Measurements from ENCODE around the gene SLC22A1. TPM values are rescaled to one million over a fixed set of nuclear protein-coding genes. Genes with fewer than 3 reads are reported as not detected.
A peak's percentile ranks its signal among the peaks of the same experiment; 100 is the strongest.

SLC22A1 gene
- polyA plus RNA-seq, 2 of the 4 experiments (the other 2 are of a cell fraction): 2.1 TPM

DNA sequence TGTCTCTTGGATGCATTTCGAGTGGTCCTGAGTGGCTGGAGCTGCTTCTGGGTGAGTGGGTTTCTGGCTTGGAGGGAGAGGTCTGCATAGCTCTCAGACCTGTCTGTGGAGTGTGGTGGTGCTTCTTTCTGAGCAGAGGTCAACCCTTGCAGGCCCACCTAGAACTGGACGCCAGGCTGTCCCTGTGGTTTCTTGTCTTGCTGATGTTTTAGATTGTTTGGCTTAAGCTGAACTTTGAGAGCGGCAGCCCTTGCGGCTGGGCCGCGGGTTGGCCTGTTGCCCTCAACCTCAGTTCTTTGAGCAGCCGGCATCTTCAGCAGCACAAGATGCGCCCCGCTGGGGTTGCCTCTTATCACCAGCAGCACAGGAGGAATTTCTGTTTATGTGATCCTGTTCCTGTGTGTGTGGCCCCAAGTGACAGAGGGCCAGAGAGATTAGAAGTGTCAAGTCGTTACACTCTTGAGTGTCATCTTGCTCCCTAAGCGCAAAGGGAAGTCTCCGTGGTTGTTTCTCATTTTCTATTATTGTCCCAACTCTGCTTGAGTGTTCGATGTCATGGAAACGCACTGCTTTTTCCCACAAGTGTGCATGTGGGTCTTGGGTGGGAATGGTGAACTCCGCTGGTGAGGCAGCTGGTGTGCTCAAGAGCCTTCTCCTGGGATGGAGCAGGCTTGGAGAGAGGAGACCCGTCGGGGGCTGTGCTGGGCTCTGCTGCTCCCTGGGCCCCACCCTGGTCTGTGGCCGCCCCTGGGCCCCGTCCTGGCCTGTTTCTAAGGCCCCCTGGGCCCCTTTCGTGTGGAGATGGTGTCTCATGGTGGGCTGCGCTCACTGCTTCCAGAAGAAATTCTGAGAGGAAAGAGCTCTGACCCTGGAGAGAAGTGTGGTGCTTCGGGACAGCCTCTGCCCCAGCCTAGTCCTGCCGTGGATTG, 20.1 kb upstream of the SLC22A1 start:
- H3K9me3 ChIP-seq: no peaks in the 10 kb centered on the region
- no peak for TF ChIP-seq RNF2 (IDR thresholded peaks at IDR 0.05; ENCODE audit: borderline replicate concordance, low read depth)
- TF ChIP-seq, protein P1, sequence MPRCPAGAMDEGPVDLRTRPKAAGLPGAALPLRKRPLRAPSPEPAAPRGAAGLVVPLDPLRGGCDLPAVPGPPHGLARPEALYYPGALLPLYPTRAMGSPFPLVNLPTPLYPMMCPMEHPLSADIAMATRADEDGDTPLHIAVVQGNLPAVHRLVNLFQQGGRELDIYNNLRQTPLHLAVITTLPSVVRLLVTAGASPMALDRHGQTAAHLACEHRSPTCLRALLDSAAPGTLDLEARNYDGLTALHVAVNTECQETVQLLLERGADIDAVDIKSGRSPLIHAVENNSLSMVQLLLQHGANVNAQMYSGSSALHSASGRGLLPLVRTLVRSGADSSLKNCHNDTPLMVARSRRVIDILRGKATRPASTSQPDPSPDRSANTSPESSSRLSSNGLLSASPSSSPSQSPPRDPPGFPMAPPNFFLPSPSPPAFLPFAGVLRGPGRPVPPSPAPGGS (IDR thresholded peaks at IDR 0.05): no peak
- no peak for TF ChIP-seq CHD2 (IDR thresholded peaks at IDR 0.05; ENCODE audit: low read length, partially characterized antibody)
- TF ChIP-seq PHF8 (IDR thresholded peaks at IDR 0.05; ENCODE audit: borderline replicate concordance, low read depth): no peak
- no peak for TF ChIP-seq RAD21 (conservative IDR thresholded peaks at IDR 0.05 in 1 of 2, IDR thresholded peaks at IDR 0.05 in 1 of 2)
- no peak for TF ChIP-seq KDM1A (IDR thresholded peaks at IDR 0.05; ENCODE audit: low read depth)
- TF ChIP-seq EHMT2 (IDR thresholded peaks at IDR 0.05; ENCODE audit: low read depth): no peak
- no peak for TF ChIP-seq ZFP36 (IDR thresholded peaks at IDR 0.05; ENCODE audit: borderline replicate concordance, partially characterized antibody)
- TF ChIP-seq HOXB13 (CRISPR knock-in tag; IDR thresholded peaks at IDR 0.05; ENCODE audit: low read depth): no peak
- TF ChIP-seq, protein P2, sequence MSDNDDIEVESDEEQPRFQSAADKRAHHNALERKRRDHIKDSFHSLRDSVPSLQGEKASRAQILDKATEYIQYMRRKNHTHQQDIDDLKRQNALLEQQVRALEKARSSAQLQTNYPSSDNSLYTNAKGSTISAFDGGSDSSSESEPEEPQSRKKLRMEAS (IDR thresholded peaks at IDR 0.05): no peak
- no peak for TF ChIP-seq FOSB (CRISPR knock-in tag; IDR thresholded peaks at IDR 0.05)
- TF ChIP-seq FOSL2 (IDR thresholded peaks at IDR 0.05): no peak
- no peak for TF ChIP-seq FOSL2 (CRISPR knock-in tag; IDR thresholded peaks at IDR 0.05)
- TF ChIP-seq, protein P3, sequence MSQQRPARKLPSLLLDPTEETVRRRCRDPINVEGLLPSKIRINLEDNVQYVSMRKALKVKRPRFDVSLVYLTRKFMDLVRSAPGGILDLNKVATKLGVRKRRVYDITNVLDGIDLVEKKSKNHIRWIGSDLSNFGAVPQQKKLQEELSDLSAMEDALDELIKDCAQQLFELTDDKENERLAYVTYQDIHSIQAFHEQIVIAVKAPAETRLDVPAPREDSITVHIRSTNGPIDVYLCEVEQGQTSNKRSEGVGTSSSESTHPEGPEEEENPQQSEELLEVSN (IDR thresholded peaks at IDR 0.05; ENCODE audit: borderline replicate concordance, low read depth): no peak
- TF ChIP-seq, protein P4, sequence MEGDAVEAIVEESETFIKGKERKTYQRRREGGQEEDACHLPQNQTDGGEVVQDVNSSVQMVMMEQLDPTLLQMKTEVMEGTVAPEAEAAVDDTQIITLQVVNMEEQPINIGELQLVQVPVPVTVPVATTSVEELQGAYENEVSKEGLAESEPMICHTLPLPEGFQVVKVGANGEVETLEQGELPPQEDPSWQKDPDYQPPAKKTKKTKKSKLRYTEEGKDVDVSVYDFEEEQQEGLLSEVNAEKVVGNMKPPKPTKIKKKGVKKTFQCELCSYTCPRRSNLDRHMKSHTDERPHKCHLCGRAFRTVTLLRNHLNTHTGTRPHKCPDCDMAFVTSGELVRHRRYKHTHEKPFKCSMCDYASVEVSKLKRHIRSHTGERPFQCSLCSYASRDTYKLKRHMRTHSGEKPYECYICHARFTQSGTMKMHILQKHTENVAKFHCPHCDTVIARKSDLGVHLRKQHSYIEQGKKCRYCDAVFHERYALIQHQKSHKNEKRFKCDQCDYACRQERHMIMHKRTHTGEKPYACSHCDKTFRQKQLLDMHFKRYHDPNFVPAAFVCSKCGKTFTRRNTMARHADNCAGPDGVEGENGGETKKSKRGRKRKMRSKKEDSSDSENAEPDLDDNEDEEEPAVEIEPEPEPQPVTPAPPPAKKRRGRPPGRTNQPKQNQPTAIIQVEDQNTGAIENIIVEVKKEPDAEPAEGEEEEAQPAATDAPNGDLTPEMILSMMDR (IDR thresholded peaks at IDR 0.05): no peak
- no peak for TF ChIP-seq SMC3 (IDR thresholded peaks at IDR 0.05)
- TF ChIP-seq, protein P5, sequence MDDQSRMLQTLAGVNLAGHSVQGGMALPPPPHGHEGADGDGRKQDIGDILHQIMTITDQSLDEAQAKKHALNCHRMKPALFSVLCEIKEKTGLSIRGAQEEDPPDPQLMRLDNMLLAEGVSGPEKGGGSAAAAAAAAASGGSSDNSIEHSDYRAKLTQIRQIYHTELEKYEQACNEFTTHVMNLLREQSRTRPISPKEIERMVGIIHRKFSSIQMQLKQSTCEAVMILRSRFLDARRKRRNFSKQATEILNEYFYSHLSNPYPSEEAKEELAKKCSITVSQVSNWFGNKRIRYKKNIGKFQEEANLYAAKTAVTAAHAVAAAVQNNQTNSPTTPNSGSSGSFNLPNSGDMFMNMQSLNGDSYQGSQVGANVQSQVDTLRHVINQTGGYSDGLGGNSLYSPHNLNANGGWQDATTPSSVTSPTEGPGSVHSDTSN (IDR thresholded peaks at IDR 0.05): no peak
- no peak for TF ChIP-seq RARB (CRISPR knock-in tag; IDR thresholded peaks at IDR 0.05)
- DNase-seq (ENCODE audit: low read depth in 1 of 2, low spot score in 1 of 2) (no peak), ATAC-seq (no peak), FAIRE-seq (no peak)
- ChIA-PET POLR2A (no interaction called here), CTCF (interaction anchor here (1.0 to 1.9 kb wide), 3 partner anchors 9 to 13 kb away, joined by 3 to 9 read pairs (median 6); no protein-coding TSS in a partner anchor)
- H3K4me1 ChIP-seq: peaks cover 5% of the 10 kb centered on the region; the same call in 1 of the 3 replicates
- H3K27ac ChIP-seq: peak overlapping the region in 1 of 2 experiments; percentile 64; a peak in 3 of 6 replicates
- H3K4me3 ChIP-seq: no peak overlapping the region
- WGBS (ENCODE audit: missing lambda C conversion rate): 93% methylated on average over 15 of the region's 23 CpGs
- no peak overlapping the region for H3K4me2 ChIP-seq

DNA sequence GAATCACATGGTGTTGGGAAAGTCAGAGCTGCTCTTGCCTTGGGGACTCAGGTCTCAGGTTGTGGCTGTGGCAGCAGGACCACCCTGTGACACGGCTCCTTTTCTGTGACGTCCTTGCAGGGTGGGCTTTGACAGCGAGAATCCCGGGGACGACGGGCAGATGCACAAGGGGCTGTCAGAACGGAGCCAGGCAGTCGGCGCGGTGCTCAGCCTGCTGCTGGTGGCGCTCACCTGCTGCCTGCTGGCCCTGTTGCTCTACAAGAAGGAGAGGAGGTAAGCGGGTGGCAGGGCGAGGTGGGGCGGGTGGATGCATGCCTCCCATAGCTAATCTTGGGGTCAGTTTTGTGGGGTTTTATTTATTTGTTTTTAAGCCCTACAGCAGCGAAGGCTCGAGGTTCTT, 19.2 kb upstream of the SLC22A1 start:
- Histone ChIP-seq H3K4me3 (no peak overlapping the region), H3K4me1 (peaks cover 5% of the 10 kb centered on the region; the same call in 1 of the 3 replicates), H3K9me3 (no peaks in the 10 kb centered on the region), H3K4me2 (no peak overlapping the region), H3K27ac (no peak overlapping the region)
- FAIRE-seq (no peak), DNase-seq (ENCODE audit: low read depth in 1 of 2, low spot score in 1 of 2) (no peak), ATAC-seq (no peak)
- WGBS (ENCODE audit: missing lambda C conversion rate): 93% methylated on average over 7 of the region's 16 CpGs
- ChIA-PET POLR2A (no interaction called here), CTCF (interaction anchor here (1.0 to 1.9 kb wide), 3 partner anchors 8 to 14 kb away, joined by 3 to 9 read pairs (median 6); no protein-coding TSS in a partner anchor)
- TF ChIP-seq, protein P6, sequence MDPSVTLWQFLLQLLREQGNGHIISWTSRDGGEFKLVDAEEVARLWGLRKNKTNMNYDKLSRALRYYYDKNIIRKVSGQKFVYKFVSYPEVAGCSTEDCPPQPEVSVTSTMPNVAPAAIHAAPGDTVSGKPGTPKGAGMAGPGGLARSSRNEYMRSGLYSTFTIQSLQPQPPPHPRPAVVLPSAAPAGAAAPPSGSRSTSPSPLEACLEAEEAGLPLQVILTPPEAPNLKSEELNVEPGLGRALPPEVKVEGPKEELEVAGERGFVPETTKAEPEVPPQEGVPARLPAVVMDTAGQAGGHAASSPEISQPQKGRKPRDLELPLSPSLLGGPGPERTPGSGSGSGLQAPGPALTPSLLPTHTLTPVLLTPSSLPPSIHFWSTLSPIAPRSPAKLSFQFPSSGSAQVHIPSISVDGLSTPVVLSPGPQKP (IDR thresholded peaks at IDR 0.05; ENCODE audit: low read depth, low read length): no peak
- no peak for TF ChIP-seq CEBPB (IDR thresholded peaks at IDR 0.05)
- TF ChIP-seq RAD21 (conservative IDR thresholded peaks at IDR 0.05 in 1 of 2, IDR thresholded peaks at IDR 0.05 in 1 of 2): no peak
- TF ChIP-seq, protein P1 (IDR thresholded peaks at IDR 0.05): no peak
- TF ChIP-seq NPAS2 (CRISPR knock-in tag; IDR thresholded peaks at IDR 0.05; ENCODE audit: borderline replicate concordance): no peak
- no peak for TF ChIP-seq POLR2A (IDR thresholded peaks at IDR 0.05; ENCODE audit: low read length)
- no peak for TF ChIP-seq NR3C1 (IDR thresholded peaks at IDR 0.05)
- TF ChIP-seq, protein P7, sequence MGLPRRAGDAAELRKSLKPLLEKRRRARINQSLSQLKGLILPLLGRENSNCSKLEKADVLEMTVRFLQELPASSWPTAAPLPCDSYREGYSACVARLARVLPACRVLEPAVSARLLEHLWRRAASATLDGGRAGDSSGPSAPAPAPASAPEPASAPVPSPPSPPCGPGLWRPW (IDR thresholded peaks at IDR 0.05): no peak
- TF ChIP-seq FOXS1 (CRISPR knock-in tag; IDR thresholded peaks at IDR 0.05): no peak
- no peak for TF ChIP-seq CHD4 (IDR thresholded peaks at IDR 0.05; ENCODE audit: borderline replicate concordance)
- TF ChIP-seq TP53 (CRISPR knock-in tag; IDR thresholded peaks at IDR 0.05): no peak
- TF ChIP-seq BHLHE40 (IDR thresholded peaks at IDR 0.05; ENCODE audit: low read depth, low read length): no peak
- TF ChIP-seq HOXA7 (CRISPR knock-in tag; IDR thresholded peaks at IDR 0.05): no peak

All from A549 (cell line).